GM12872 (cell line): ENCODE data around the gene TSPO2.

ENCODE experiments used
- TF ChIP-seq, protein P1 (sequence below): IDR thresholded peaks from 3 replicates; pipeline ENCODE4 v1.5.1; 2011; ENCODE audit warnings: low read depth, mild to moderate bottlenecking, low read length, moderate library complexity; ENCODE audit not compliant: insufficient read depth

Gene TSPO2

GRCh38 chr6:41055149-41055548 lies 12.9 kb downstream of the TSPO2 start:
- TF ChIP-seq, protein P1, sequence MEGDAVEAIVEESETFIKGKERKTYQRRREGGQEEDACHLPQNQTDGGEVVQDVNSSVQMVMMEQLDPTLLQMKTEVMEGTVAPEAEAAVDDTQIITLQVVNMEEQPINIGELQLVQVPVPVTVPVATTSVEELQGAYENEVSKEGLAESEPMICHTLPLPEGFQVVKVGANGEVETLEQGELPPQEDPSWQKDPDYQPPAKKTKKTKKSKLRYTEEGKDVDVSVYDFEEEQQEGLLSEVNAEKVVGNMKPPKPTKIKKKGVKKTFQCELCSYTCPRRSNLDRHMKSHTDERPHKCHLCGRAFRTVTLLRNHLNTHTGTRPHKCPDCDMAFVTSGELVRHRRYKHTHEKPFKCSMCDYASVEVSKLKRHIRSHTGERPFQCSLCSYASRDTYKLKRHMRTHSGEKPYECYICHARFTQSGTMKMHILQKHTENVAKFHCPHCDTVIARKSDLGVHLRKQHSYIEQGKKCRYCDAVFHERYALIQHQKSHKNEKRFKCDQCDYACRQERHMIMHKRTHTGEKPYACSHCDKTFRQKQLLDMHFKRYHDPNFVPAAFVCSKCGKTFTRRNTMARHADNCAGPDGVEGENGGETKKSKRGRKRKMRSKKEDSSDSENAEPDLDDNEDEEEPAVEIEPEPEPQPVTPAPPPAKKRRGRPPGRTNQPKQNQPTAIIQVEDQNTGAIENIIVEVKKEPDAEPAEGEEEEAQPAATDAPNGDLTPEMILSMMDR, result no peak

GRCh38 chr6:41056768-41057490 lies 14.7 kb downstream of the TSPO2 start:
- TF ChIP-seq, protein P1, result no peak

DNA sequence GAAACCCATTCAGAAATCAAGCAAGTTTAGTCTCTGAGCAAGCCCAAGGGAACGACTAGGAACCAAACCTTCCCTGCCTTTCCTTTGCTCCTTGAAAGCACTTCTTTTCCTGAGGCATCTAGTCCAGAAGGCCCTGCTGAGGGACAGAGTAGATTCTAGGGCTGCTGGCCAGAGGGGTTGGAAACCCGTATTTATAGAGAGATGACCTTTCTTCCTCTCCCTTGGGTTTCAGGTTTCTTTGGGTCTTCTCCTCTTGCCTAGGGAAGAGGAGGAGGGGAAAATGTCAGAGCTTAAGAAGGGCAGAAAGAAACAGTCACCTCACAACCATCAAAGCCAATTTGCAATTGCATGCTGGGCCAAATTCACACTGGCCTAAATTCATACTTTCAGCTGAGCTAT lies 16.5 kb downstream of the TSPO2 start:
- TF ChIP-seq, protein P1, result no peak

GRCh38 chr6:41059556-41059955 lies 17.3 kb downstream of the TSPO2 start:
- TF ChIP-seq, protein P1, result no peak

GRCh38 chr6:41061196-41061726 lies 19.0 kb downstream of the TSPO2 start:
- TF ChIP-seq, protein P1, result no peak

GRCh38 chr6:41062056-41062455 lies 19.8 kb downstream of the TSPO2 start:
- TF ChIP-seq, protein P1, result no peak

DNA sequence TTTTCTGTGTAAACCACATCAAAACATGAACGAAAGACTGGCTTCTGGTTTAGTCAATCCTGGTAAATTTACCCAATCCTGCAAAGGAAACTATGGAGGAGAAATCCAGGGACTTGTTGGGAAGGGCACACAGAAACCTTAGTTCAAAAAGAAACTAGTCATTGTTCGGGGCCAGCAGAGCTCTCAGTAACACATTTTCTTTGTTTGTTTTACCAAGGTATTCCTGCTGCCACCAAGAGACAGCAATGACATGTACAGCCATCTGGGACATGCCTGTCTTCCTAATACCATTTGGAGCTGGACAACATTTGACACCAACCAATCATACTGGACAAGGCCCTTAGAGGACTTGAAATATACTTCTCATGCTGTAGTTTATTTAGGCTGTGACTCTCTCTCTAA lies 21.6 kb downstream of the TSPO2 start:
- TF ChIP-seq, protein P1, result no peak
